Stimulated activated naive CD4-positive, alpha-beta T cell (primary cell): Measurements from ENCODE around the gene TBX4.
"Not testable (repeated sequence)": the region's sequence is repeated elsewhere in the genome, so short reads cannot be mapped to it uniquely, and the experiment has no call there.

Experiments used
- DNase-seq, 6 experiments: peaks; one replicate each; lab custom pipeline; 2025; lab: John Stamatoyannopoulos, UW

TBX4 gene

GRCh38 chr17:61527441-61527840 is 75.2 kb downstream of the TBX4 start:
- not testable (repeated sequence) for DNase-seq

GRCh38 chr17:61528171-61528570 is 75.9 kb downstream of the TBX4 start:
- DNase-seq, result no peak

GRCh38 chr17:61531223-61531622 is 79.0 kb downstream of the TBX4 start:
- no peak for DNase-seq

- DNase-seq, result no peak
These were observed 80.6 kb downstream of the TBX4 start for GRCh38 chr17:61532826-61533225.

- DNase-seq, result no peak
These were observed 81.6 kb downstream of the TBX4 start for GRCh38 chr17:61533797-61534196.

- DNase-seq, result no peak
These were observed 82.2 kb downstream of the TBX4 start for GRCh38 chr17:61534414-61534813.
